ENCODE measurements around the gene QKI.

GRCh38 chr6:163526346-163526745 is 111.8 kb downstream of the QKI start:
- TF ChIP-seq CTCF (IDR thresholded peaks at IDR 0.05) (no peak), POLR2A (IDR thresholded peaks at IDR 0.05) (no peak)

All from lower leg skin (tissue), 3 donors.